ENCODE results near the gene SCAF4.
"Not testable (repeated sequence)": the region's sequence is repeated elsewhere in the genome, so short reads cannot be mapped to it uniquely, and the experiment has no call there.

Gene SCAF4

DNA sequence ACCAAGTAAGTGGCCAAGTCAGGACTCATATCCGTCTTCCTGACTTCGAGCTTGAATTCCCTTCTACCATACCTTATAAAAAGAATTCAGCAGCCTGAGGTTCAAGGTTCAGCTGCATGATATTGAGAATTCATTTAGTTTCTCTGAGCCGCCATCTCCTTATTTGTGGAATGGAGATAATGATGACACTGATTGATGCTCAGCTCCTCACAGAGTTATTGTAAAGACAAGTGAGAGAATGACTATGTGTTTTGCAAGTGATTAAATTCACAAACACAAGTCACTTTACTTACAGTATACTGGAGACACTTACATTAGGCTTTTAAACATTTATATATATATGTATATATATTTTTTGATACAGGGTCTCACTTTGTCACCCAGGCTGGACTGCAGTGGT, 39.8 kb upstream of the SCAF4 start:
- H3K9ac ChIP-seq (ENCODE audit: low read length), result no peak overlapping the region
- peaks cover 13% of the 10 kb centered on the region for H3F3A ChIP-seq (ENCODE audit: insufficient read depth, low read length)
- H3K4me2 ChIP-seq (ENCODE audit: low read length), result no peak overlapping the region
- no peaks in the 10 kb centered on the region for H3K27me3 ChIP-seq (ENCODE audit: insufficient read depth, low read length)
- TF ChIP-seq EZH2 (IDR thresholded peaks at IDR 0.05; ENCODE audit: borderline replicate concordance, low read length), result no peak
- TF ChIP-seq, protein P1, sequence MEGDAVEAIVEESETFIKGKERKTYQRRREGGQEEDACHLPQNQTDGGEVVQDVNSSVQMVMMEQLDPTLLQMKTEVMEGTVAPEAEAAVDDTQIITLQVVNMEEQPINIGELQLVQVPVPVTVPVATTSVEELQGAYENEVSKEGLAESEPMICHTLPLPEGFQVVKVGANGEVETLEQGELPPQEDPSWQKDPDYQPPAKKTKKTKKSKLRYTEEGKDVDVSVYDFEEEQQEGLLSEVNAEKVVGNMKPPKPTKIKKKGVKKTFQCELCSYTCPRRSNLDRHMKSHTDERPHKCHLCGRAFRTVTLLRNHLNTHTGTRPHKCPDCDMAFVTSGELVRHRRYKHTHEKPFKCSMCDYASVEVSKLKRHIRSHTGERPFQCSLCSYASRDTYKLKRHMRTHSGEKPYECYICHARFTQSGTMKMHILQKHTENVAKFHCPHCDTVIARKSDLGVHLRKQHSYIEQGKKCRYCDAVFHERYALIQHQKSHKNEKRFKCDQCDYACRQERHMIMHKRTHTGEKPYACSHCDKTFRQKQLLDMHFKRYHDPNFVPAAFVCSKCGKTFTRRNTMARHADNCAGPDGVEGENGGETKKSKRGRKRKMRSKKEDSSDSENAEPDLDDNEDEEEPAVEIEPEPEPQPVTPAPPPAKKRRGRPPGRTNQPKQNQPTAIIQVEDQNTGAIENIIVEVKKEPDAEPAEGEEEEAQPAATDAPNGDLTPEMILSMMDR (IDR thresholded peaks at IDR 0.05; ENCODE audit: low read length), result no peak
- H3K9me3 ChIP-seq (ENCODE audit: low read length), result no peaks in the 10 kb centered on the region
- H2AFZ ChIP-seq (ENCODE audit: low read length), result no peak overlapping the region
- H3K27ac ChIP-seq (ENCODE audit: low read depth, low read length, poor library complexity, severe bottlenecking), result peak overlapping the region; percentile 99
- peaks cover 20% of the 10 kb centered on the region for H3K4me1 ChIP-seq (ENCODE audit: insufficient read depth, low read length, severe bottlenecking)
- H3K36me3 ChIP-seq (ENCODE audit: insufficient read depth, low read length), result no peaks in the 10 kb centered on the region
- no peaks in the 10 kb centered on the region for H3K79me2 ChIP-seq (ENCODE audit: insufficient read depth, low read length)
- H3K4me3 ChIP-seq (ENCODE audit: low read depth, low read length, poor library complexity, severe bottlenecking), result no peak overlapping the region
- no peaks in the 10 kb centered on the region for H3K9me2 ChIP-seq (ENCODE audit: low read depth, low read length)
- no peaks in the 10 kb centered on the region for H4K20me1 ChIP-seq (ENCODE audit: insufficient read depth, low read length)

DNA sequence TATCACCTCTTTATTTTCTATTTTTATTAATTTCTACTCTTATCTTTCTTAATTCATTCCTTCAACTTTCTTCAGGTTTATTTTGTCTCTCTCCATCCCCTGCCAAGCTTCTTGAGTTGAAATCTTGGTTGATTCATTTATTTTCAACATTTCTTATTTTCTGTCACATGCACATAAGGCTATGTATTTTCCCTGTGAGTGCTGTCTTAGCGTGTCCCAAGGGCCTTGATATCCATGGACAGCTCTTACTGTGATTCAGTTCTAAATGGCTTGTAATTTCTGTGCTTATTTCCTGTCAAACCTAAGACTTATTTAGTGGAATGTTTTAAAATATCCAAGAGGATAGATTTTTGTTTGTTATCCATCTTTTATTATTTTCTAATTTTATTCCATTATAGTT, 36.8 kb upstream of the SCAF4 start:
- no peaks in the 10 kb centered on the region for H3K9me2 ChIP-seq (ENCODE audit: low read depth, low read length)

DNA sequence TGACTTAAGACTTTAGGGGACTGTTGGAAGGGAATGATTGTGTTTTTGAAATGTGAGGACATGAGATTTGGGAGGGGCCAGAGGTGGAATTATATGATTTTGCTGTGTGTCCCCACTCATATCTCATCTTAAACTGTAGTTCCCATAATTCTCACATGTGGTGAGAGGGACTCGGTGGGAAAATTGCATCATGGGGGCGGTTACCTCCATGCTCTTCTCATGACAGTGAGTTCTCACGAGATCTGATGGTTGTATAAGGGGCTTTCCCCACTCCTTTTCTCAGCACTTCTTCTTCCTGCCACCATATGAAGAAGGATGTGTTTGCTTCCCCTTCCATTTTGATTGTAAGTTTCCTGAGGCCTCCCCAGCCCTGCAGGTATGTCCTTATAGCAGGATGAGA, 35.0 kb upstream of the SCAF4 start:
- Histone ChIP-seq H3K4me1 (ENCODE audit: insufficient read depth, low read length, severe bottlenecking) (peaks cover under 1% of the 10 kb centered on the region), H3K36me3 (ENCODE audit: insufficient read depth, low read length) (no peaks in the 10 kb centered on the region), H3K27me3 (ENCODE audit: insufficient read depth, low read length) (no peaks in the 10 kb centered on the region), H4K20me1 (ENCODE audit: insufficient read depth, low read length) (no peaks in the 10 kb centered on the region), H3F3A (ENCODE audit: insufficient read depth, low read length) (no peaks in the 10 kb centered on the region), H3K4me3 (ENCODE audit: low read depth, low read length, poor library complexity, severe bottlenecking) (no peak overlapping the region), H3K27ac (ENCODE audit: low read depth, low read length, poor library complexity, severe bottlenecking) (no peak overlapping the region), H3K9me2 (ENCODE audit: low read depth, low read length) (no peaks in the 10 kb centered on the region), H2AFZ (ENCODE audit: low read length) (no peak overlapping the region), H3K79me2 (ENCODE audit: insufficient read depth, low read length) (no peaks in the 10 kb centered on the region), H3K9ac (ENCODE audit: low read length) (no peak overlapping the region), H3K4me2 (ENCODE audit: low read length) (no peak overlapping the region), H3K9me3 (ENCODE audit: low read length) (no peaks in the 10 kb centered on the region)
- TF ChIP-seq, protein P1 (IDR thresholded peaks at IDR 0.05; ENCODE audit: low read length), result no peak
- TF ChIP-seq EZH2 (IDR thresholded peaks at IDR 0.05; ENCODE audit: borderline replicate concordance, low read length), result no peak

More for the DNA sequence above, 36.8 kb upstream of the SCAF4 start:
- Histone ChIP-seq H3K4me2 (ENCODE audit: low read length) (no peak overlapping the region), H3K27ac (ENCODE audit: low read depth, low read length, poor library complexity, severe bottlenecking) (no peak overlapping the region), H3K79me2 (ENCODE audit: insufficient read depth, low read length) (no peaks in the 10 kb centered on the region), H3K4me1 (ENCODE audit: insufficient read depth, low read length, severe bottlenecking) (peaks cover 18% of the 10 kb centered on the region), H3K9me3 (ENCODE audit: low read length) (no peaks in the 10 kb centered on the region), H3K9ac (ENCODE audit: low read length) (no peak overlapping the region), H3K36me3 (ENCODE audit: insufficient read depth, low read length) (no peaks in the 10 kb centered on the region), H3F3A (ENCODE audit: insufficient read depth, low read length) (peaks cover 13% of the 10 kb centered on the region), H2AFZ (ENCODE audit: low read length) (no peak overlapping the region), H3K27me3 (ENCODE audit: insufficient read depth, low read length) (no peaks in the 10 kb centered on the region), H4K20me1 (ENCODE audit: insufficient read depth, low read length) (no peaks in the 10 kb centered on the region), H3K4me3 (ENCODE audit: low read depth, low read length, poor library complexity, severe bottlenecking) (no peak overlapping the region)
- no peak for TF ChIP-seq EZH2 (IDR thresholded peaks at IDR 0.05; ENCODE audit: borderline replicate concordance, low read length)
- TF ChIP-seq, protein P1 (IDR thresholded peaks at IDR 0.05; ENCODE audit: low read length), result no peak

DNA sequence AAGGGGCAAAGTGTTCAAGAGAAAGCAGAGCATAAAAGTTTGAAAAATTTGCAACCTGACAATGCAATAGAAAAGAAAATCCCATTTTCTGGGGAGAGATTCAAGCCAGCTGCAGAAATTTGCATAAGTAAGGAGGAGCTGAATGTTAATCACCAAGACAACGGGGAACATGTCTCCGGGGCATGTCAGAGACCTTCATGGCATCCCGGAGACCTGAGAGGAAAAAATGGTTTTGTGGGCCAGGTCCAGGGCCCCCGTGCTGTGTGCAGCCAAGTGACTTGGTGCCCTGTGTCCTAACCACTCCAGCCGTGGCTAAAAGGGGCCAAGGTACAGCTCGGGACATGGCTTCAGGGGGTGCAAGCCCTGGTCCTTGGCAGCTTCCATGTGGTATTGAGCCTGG, 33.9 kb upstream of the SCAF4 start:
- H3K9me2 ChIP-seq (ENCODE audit: low read depth, low read length); H3K27me3 ChIP-seq (ENCODE audit: insufficient read depth, low read length); H3K9me3 ChIP-seq (ENCODE audit: low read length); H3K27ac ChIP-seq (ENCODE audit: low read depth, low read length, poor library complexity, severe bottlenecking); H3K4me1 ChIP-seq (ENCODE audit: insufficient read depth, low read length, severe bottlenecking); H3K79me2 ChIP-seq (ENCODE audit: insufficient read depth, low read length); H3K36me3 ChIP-seq (ENCODE audit: insufficient read depth, low read length); H4K20me1 ChIP-seq (ENCODE audit: insufficient read depth, low read length); H2AFZ ChIP-seq (ENCODE audit: low read length); H3K9ac ChIP-seq (ENCODE audit: low read length); H3K4me3 ChIP-seq (ENCODE audit: low read depth, low read length, poor library complexity, severe bottlenecking); H3F3A ChIP-seq (ENCODE audit: insufficient read depth, low read length); H3K4me2 ChIP-seq (ENCODE audit: low read length): not testable (repeated sequence)
